HUES48 (cell line): ENCODE data around the gene DRD4.

ENCODE experiments used
- H3K27ac ChIP-seq: one replicate; pipeline ENCODE4 v1.7.0; 2013; ENCODE audit warnings: low read depth, low read length, inconsistent platforms
- H3K27me3 ChIP-seq: 2 replicates; pipeline ENCODE4 v1.6.1; 2013; ENCODE audit warnings: mild to moderate bottlenecking, low read length; ENCODE audit not compliant: control insufficient read depth, insufficient read depth
- H3K36me3 ChIP-seq: 2 replicates; pipeline ENCODE4 v1.6.1; 2013; ENCODE audit warnings: low read length; ENCODE audit not compliant: control insufficient read depth, insufficient read depth
- H3K4me1 ChIP-seq: 2 replicates; pipeline ENCODE4 v1.6.1; 2013; ENCODE audit warnings: mild to moderate bottlenecking, low read length; ENCODE audit not compliant: control insufficient read depth, insufficient read depth
- H3K4me3 ChIP-seq: 2 replicates; pipeline ENCODE4 v1.5.1; 2013; ENCODE audit warnings: mild to moderate bottlenecking, low read depth, low read length
- H3K9ac ChIP-seq: 2 replicates; pipeline ENCODE4 v1.6.1; 2013; ENCODE audit warnings: mild to moderate bottlenecking, low read depth, low read length, moderate library complexity
- H3K9me3 ChIP-seq: 2 replicates; pipeline ENCODE4 v1.6.1; 2013; ENCODE audit warnings: low read length; ENCODE audit not compliant: control insufficient read depth, insufficient read depth

The DRD4 gene

DNA sequence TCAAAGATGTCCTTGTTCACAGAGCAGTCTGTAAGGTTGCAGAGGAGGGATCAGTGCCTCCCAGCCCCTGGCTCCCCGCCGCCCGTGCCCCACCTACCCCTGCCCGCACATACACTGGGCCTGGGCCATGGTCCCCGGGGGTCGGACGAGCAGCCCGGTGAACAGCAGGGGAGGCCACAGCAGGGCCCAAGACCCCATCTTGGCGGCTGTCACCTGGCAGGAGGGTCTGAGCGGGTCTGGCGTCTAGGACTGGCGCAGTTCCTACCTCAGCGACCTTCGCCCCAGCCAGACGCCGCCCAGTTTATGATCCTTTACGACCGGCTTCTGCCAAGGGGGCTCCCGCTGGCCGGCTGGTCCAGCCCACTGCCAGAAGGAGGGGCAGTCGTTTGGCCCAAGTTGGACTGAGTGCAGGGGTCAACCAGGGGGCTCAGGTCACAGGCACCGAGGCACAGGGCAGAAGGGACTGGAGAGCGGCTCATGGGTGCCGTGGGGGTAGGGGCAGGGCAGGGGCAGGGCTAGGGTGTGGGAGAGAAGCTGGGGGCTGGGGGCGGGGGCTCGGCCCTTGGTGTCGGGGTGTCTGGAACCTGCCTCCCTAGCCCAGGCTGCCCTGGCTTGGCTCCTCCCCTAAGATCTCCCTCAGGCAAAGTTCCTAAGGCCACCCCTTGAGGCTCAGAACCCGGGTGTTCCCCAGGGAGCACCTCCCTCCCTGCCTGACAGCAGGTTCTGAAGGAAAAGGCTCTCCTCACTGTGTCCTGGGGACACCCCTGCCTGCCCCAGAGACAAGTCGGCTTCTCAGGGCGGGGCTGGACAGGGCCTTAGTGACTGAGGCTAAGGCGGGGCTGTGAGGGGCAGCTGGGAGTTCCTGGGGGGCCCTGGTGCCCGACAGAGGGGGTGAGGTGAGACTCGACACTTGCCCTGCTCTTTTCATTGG is 12.1 kb upstream of the DRD4 start, which contains the start of gene CDHR5:
Gene CDHR5, minus strand, starts transcription at position 251 of the 931 bp plus-strand sequence. Its CDS starts 53 bp downstream, at position 198.
- Histone ChIP-seq H3K4me3 (no peak within 1 kb of the TSS), H3K27me3 (peaks cover 19% of the 10 kb centered on the region), H3K9me3 (no peaks in the 10 kb centered on the region), H3K9ac (no peak within 1 kb of the TSS), H3K27ac (no peak within 1 kb of the TSS), H3K4me1 (no peaks in the 10 kb centered on the region), H3K36me3 (no peaks in the 10 kb centered on the region)

DNA sequence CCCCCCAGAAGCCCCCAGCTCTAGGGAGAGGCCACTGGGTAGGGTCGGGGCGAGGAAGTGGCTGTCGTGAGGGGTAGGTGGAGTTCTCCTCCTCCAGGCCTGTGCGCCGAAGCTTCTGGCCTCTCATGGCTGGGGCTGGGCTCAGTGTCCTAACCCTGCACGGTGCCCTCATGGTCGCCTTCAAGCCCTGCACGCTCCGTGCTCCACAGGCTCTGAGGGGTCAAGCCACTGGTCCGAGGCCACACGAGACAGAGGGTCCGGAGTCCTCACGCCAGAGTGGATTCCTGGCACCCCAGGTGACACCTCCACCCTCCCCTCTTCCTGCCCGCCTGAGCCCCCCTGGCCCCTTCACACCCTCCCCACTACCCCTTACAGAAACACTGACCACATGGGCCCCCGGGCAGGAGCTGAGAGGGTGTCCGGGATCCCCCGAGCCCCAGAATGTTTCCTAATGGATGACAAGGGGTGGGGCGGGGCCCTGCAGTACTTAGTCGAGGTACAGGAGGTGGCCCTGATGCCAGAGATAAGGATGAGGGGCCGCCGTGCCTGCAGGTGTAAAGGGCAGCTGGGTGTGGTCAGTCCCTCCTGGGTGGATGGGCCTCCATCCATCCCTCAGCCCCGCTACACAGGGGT is 11.3 kb upstream of the DRD4 start:
- Histone ChIP-seq H3K4me3 (no peak overlapping the region), H3K4me1 (no peaks in the 10 kb centered on the region), H3K9ac (no peak overlapping the region), H3K9me3 (no peaks in the 10 kb centered on the region), H3K27ac (no peak overlapping the region), H3K27me3 (peaks cover 19% of the 10 kb centered on the region), H3K36me3 (no peaks in the 10 kb centered on the region)

GRCh38 chr11:626475-627307 is 10.4 kb upstream of the DRD4 start, which contains the start of gene SCT:
SCT (minus strand) TSS chr11:627181; CDS start chr11:627143, 38 bp downstream.
- Histone ChIP-seq H3K9me3 (no peaks in the 10 kb centered on the region), H3K27me3 (peaks cover 19% of the 10 kb centered on the region), H3K4me1 (no peaks in the 10 kb centered on the region), H3K36me3 (no peaks in the 10 kb centered on the region), H3K27ac (no peak within 1 kb of the TSS), H3K4me3 (no peak within 1 kb of the TSS; the same call in 1 of the 2 replicates), H3K9ac (no peak within 1 kb of the TSS)

DNA sequence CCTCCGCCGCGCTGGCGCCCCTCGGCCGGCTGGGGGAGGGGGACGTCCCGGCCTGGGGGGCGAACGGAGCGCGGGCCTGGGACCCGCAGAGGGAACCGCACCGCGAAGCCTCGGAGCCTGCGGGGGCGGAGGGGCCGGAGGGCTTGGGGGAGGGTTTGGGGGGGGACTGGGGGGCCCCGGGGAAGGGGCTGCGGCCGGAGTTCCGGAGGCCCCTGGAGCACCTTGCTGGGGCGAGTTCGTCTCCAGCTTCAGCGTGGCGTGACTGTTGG is 9.8 kb upstream of the DRD4 start:
- no peak overlapping the region for H3K4me3 ChIP-seq
- H3K27me3 ChIP-seq, result peaks cover 19% of the 10 kb centered on the region

GRCh38 chr11:628056-628455 is 9.0 kb upstream of the DRD4 start:
- no peak overlapping the region for H3K9ac ChIP-seq
- H3K27ac ChIP-seq, result no peak overlapping the region

More for the DNA sequence above, 9.8 kb upstream of the DRD4 start:
- Histone ChIP-seq H3K27ac (no peak overlapping the region), H3K36me3 (no peaks in the 10 kb centered on the region), H3K9ac (no peak overlapping the region), H3K4me1 (no peaks in the 10 kb centered on the region), H3K9me3 (no peaks in the 10 kb centered on the region)

GRCh38 chr11:629237-629583 is 7.9 kb upstream of the DRD4 start:
- H3K9ac ChIP-seq, result no peak overlapping the region
- H3K27me3 ChIP-seq, result peaks cover 19% of the 10 kb centered on the region
- no peak overlapping the region for H3K4me3 ChIP-seq
- no peaks in the 10 kb centered on the region for H3K36me3 ChIP-seq
- H3K4me1 ChIP-seq, result no peaks in the 10 kb centered on the region
- H3K27ac ChIP-seq, result no peak overlapping the region
- no peaks in the 10 kb centered on the region for H3K9me3 ChIP-seq

More at GRCh38 chr11:628056-628455, 9.0 kb upstream of the DRD4 start:
- Histone ChIP-seq H3K9me3 (no peaks in the 10 kb centered on the region), H3K4me3 (no peak overlapping the region), H3K36me3 (no peaks in the 10 kb centered on the region), H3K27me3 (peaks cover 19% of the 10 kb centered on the region), H3K4me1 (no peaks in the 10 kb centered on the region)

GRCh38 chr11:630871-631270 is 6.2 kb upstream of the DRD4 start:
- Histone ChIP-seq H3K9ac (no peak overlapping the region), H3K4me1 (no peaks in the 10 kb centered on the region), H3K9me3 (no peaks in the 10 kb centered on the region), H3K4me3 (no peak overlapping the region), H3K27me3 (peaks cover 31% of the 10 kb centered on the region), H3K27ac (no peak overlapping the region), H3K36me3 (no peaks in the 10 kb centered on the region)

- Histone ChIP-seq H3K4me1 (peaks cover 22% of the 10 kb centered on the region), H3K9ac (no peak overlapping the region), H3K9me3 (no peaks in the 10 kb centered on the region), H3K27me3 (peaks cover 61% of the 10 kb centered on the region), H3K36me3 (no peaks in the 10 kb centered on the region), H3K27ac (no peak overlapping the region), H3K4me3 (peak overlapping the region; percentile 60; the same call in 1 of the 2 replicates)
Observed at GRCh38 chr11:635945-636510, 1.0 kb upstream of the DRD4 start.

DNA sequence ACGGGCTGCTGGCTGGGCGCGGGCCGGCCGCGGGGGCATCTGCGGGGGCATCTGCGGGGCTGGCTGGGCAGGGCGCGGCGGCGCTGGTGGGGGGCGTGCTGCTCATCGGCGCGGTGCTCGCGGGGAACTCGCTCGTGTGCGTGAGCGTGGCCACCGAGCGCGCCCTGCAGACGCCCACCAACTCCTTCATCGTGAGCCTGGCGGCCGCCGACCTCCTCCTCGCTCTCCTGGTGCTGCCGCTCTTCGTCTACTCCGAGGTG is 194 bp downstream of the DRD4 start:
- no peak overlapping the region; the same call in 1 of the 2 replicates for H3K9ac ChIP-seq
- H3K27ac ChIP-seq, result no peak overlapping the region
- peaks cover 62% of the 10 kb centered on the region for H3K27me3 ChIP-seq
- H3K4me1 ChIP-seq, result peaks cover 22% of the 10 kb centered on the region
- H3K36me3 ChIP-seq, result no peaks in the 10 kb centered on the region
- H3K4me3 ChIP-seq, result peak overlapping the region; percentile 60
- H3K9me3 ChIP-seq, result no peaks in the 10 kb centered on the region

- H3K4me1 ChIP-seq, result peaks cover 22% of the 10 kb centered on the region
- H3K27ac ChIP-seq, result peak overlapping the region; percentile 96
- no peaks in the 10 kb centered on the region for H3K36me3 ChIP-seq
- H3K9ac ChIP-seq, result peak overlapping the region; percentile 20; the same call in 1 of the 2 replicates
- no peaks in the 10 kb centered on the region for H3K9me3 ChIP-seq
- peak overlapping the region; percentile 60 for H3K4me3 ChIP-seq
- peaks cover 62% of the 10 kb centered on the region for H3K27me3 ChIP-seq
Observed at GRCh38 chr11:637593-638521, 788 bp downstream of the DRD4 start.
